Spleen (tissue), 11 donors: ENCODE data around the gene PLCB3. TPM values are rescaled to one million over a fixed set of nuclear protein-coding genes. Genes with fewer than 3 reads are reported as not detected.
A peak's percentile ranks its signal among the peaks of the same experiment; 100 is the strongest.

Experiments
- DNase-seq: peaks from one replicate; pipeline ENCODE4 v3.0.0-alpha.2; 2020
- H3K27ac ChIP-seq, 8 donors: fragments of 200-600 bp; sonication (generic) in 7 of 8; 1 replicate in 4 of 8; 2 replicates in 4 of 8; pipeline versions ENCODE4 v1.5.0 to v1.8.0; 2016 to 2021; ENCODE audit warnings: inconsistent platforms in 4 of 8, mild to moderate bottlenecking in 4 of 8, moderate library complexity in 1 of 8
- H3K27me3 ChIP-seq, 7 donors: fragments of 200-600 bp; sonication (generic) in 6 of 7; replicated peaks in 1 of 7; 1 replicate in 4 of 7; 2 replicates in 3 of 7; pipeline versions ENCODE4 v1.5.0 to v1.8.0; 2016 to 2021; ENCODE audit warnings: inconsistent platforms in 3 of 7, mild to moderate bottlenecking in 1 of 7
- H3K36me3 ChIP-seq, 6 donors: fragments of 200-600 bp; sonication (generic) in 5 of 6; 1 replicate in 4 of 6; 2 replicates in 2 of 6; pipeline versions ENCODE4 v1.5.0 to v1.8.0; 2016 to 2021; ENCODE audit warnings: inconsistent platforms in 2 of 6
- H3K4me1 ChIP-seq, 6 donors: fragments of 200-600 bp; sonication (generic) in 5 of 6; 1 replicate in 3 of 6; 2 replicates in 3 of 6; pipeline versions ENCODE4 v1.5.0 to v1.8.0; 2016 to 2021; ENCODE audit warnings: inconsistent platforms in 3 of 6
- H3K4me3 ChIP-seq, 8 donors: fragments of 200-600 bp; sonication (generic) in 7 of 8; 1 replicate in 4 of 8; 2 replicates in 4 of 8; pipeline versions ENCODE4 v1.5.0 to v1.8.0; 2016 to 2021; ENCODE audit warnings: inconsistent platforms in 4 of 8, mild to moderate bottlenecking in 4 of 8, moderate library complexity in 2 of 8
- H3K9me3 ChIP-seq, 8 donors: fragments of 200-600 bp; sonication (generic) in 7 of 8; 1 replicate in 4 of 8; 2 replicates in 4 of 8; pipeline versions ENCODE4 v1.5.0 to v1.8.0; 2016 to 2021; ENCODE audit warnings: inconsistent platforms in 4 of 8
- POLR2A ChIP-seq, 3 donors: fragments of 450-650 bp; IDR thresholded peaks; one replicate each; pipeline ENCODE4 v1.5.1; 2017; ENCODE audit warnings: antibody characterized with exemption in 3 of 3, mild to moderate bottlenecking in 1 of 3
- POLR2AphosphoS5 ChIP-seq, 3 donors: sonication (generic); formaldehyde crosslinking; IDR thresholded peaks; one replicate each; pipeline ENCODE4 v1.5.1; 2017; ENCODE audit warnings: antibody characterized with exemption in 3 of 3
- WGBS, 5 donors: extraction: QIAGEN DNeasy Blood & Tissue Kit in 3 of 5; methylation state at CpG; one replicate each; pipeline versions ENCODE4 v1.1.5 to v1.1.7; 2013 to 2018; 5-methylcytosine and 5-hydroxymethylcytosine counted together
- intact Hi-C: fragments of 100-400 bp; cut with DNase I; formaldehyde crosslinking; loops from one replicate; pipeline ENCODE4 v1.15.0; 2023; ENCODE audit warnings: low total_unique reads
- polyA plus RNA-seq, 3 donors: library from polyadenylated mRNA; stranded (reverse); fragments of 200-250 nt; gene quantifications; one replicate each; pipeline ENCODE4 v1.2.1, GENCODE V29; 2013
- total RNA-seq, 7 donors: library from RNA; depleted of rRNA in 3 of 7; stranded (reverse); fragments of >200 nt in 3 of 7; fragmentation: NEBNext Ultra II Directional in 4 of 7; extraction: Animal tissue kit (Norgen Biotek cat#: 25700) in 4 of 7; gene quantifications; one replicate each; pipeline versions ENCODE4 v1.1.0 to v1.2.1, GENCODE V29; 2016 to 2021
- TF ChIP-seq, protein P1 (sequence below), 11 experiments: fragments of 200-600 bp in 7 of 11; fragments of 450-650 bp in 4 of 11; sonication (generic) in 4 of 11; IDR thresholded peaks in 8 of 11; conservative IDR thresholded peaks in 3 of 11; 1 replicate in 7 of 11; 2 replicates in 4 of 11; pipeline versions ENCODE4 v1.4.0 to v1.8.0; 2016 to 2021; ENCODE audit warnings: antibody characterized with exemption in 11 of 11, inconsistent platforms in 4 of 11, mild to moderate bottlenecking in 1 of 11
- donor health status: healthy with polysubstance abuse.
- donor health status: DM: no; HTN: no; CAD: no; lungs with moderate emphysema.
- donor health status: DM: no; HTN: no; CAD: no.
- donor health status: Bipolar disorder and iron deficiency.
- donor health status: healthy.
- donor health status: DM: no; HTN: no; CAD: no.
- donor health status: DM: yes; HTN: yes; CAD: no.

The PLCB3 gene
- total and polyA plus RNA-seq, 10 donors = 3.8 to 28.3 (median 21.1) TPM

DNA sequence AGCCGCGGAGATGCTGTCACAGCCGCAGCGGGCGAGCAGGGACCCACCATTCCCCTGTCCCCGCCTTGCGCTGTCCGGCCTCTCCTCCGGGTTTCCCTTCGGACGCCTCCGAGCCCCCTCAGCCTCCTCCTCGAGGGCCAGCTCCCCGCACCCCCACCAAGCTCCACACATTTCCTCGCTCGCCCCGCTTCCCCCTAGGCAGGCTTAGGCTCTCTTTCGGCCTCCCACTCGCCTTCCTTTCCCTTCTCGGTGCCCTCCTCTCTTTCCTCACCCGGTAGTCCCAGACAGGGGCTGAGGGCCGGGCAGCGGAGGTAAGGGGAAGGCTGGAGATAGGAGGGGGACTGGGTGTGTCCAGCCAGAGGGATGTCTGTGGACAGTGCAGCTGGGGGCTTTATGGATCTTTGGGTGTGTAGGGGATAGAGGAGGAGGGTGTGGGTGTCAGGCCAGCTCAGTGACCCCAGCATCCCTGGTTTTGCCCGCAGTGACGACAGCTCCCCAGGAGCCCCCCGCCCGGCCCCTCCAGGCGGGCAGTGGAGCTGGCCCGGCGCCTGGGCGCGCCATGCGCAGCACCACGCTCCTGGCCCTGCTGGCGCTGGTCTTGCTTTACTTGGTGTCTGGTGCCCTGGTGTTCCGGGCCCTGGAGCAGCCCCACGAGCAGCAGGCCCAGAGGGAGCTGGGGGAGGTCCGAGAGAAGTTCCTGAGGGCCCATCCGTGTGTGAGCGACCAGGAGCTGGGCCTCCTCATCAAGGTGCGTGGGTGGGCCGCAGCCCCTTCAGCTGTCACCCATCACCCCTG, 41.3 kb downstream of the PLCB3 start:
- H3K27me3 ChIP-seq = peaks cover 12 to 79% (median 69%) of the 10 kb centered on the region in 7 donors
- no peaks in the 10 kb centered on the region for H3K9me3 ChIP-seq
- no peak for DNase-seq
- peaks cover 6 to 34% (median 19%) of the 10 kb centered on the region in 6 donors for H3K4me1 ChIP-seq
- 25 to 41% (median 33%) methylated on average over 22 to 42 of the region's 42 CpGs for WGBS, 5 donors
- H3K4me3 ChIP-seq = peak overlapping the region; percentile 8 to 69 (median 36)
- intact Hi-C loops = no loop called here
- peaks cover 0 to 18% (median 0%) of the 10 kb centered on the region in 6 donors for H3K36me3 ChIP-seq
- no peak for TF ChIP-seq POLR2A (IDR thresholded peaks at IDR 0.05)
- TF ChIP-seq, protein P1, sequence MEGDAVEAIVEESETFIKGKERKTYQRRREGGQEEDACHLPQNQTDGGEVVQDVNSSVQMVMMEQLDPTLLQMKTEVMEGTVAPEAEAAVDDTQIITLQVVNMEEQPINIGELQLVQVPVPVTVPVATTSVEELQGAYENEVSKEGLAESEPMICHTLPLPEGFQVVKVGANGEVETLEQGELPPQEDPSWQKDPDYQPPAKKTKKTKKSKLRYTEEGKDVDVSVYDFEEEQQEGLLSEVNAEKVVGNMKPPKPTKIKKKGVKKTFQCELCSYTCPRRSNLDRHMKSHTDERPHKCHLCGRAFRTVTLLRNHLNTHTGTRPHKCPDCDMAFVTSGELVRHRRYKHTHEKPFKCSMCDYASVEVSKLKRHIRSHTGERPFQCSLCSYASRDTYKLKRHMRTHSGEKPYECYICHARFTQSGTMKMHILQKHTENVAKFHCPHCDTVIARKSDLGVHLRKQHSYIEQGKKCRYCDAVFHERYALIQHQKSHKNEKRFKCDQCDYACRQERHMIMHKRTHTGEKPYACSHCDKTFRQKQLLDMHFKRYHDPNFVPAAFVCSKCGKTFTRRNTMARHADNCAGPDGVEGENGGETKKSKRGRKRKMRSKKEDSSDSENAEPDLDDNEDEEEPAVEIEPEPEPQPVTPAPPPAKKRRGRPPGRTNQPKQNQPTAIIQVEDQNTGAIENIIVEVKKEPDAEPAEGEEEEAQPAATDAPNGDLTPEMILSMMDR (IDR thresholded peaks at IDR 0.05 in 8 of 11, conservative IDR thresholded peaks at IDR 0.05 in 3 of 11) = no peak
- TF ChIP-seq POLR2AphosphoS5 (IDR thresholded peaks at IDR 0.05) = no peak
- no peak overlapping the region for H3K27ac ChIP-seq

DNA sequence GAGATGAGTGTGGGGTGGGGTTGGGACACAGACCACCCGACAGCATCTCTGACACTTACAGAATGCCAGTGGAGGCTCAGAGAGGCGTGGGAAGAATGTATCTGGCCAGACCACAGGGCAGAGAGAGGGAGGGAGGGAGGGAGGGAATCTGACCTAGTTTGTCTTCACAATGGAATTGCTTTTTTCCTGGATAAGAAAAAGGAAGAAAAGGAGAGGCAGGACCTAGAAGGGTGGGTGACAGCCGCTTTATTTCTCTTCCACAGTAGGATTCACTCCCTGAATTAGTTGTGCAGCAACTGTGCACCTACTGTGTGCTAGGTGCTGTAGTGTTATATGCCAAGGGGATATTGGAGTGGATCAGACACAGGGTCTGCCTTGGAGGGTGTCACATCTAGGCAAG, 43.4 kb downstream of the PLCB3 start:
- no peak overlapping the region for H3K27ac ChIP-seq
- no peaks in the 10 kb centered on the region for H3K9me3 ChIP-seq
- H3K4me1 ChIP-seq = peaks cover 13 to 54% (median 27%) of the 10 kb centered on the region in 6 donors
- peaks cover 12 to 100% (median 90%) of the 10 kb centered on the region in 7 donors for H3K27me3 ChIP-seq
- intact Hi-C loops = no loop called here
- H3K4me3 ChIP-seq = no peak overlapping the region
- 55 to 66% (median 57%) methylated on average over 3 of the region's 3 CpGs for WGBS, 5 donors
- peaks cover 0 to under 1% (median 0%) of the 10 kb centered on the region in 6 donors for H3K36me3 ChIP-seq
- DNase-seq = no peak
- TF ChIP-seq POLR2A (IDR thresholded peaks at IDR 0.05) = no peak
- TF ChIP-seq POLR2AphosphoS5 (IDR thresholded peaks at IDR 0.05) = no peak
- TF ChIP-seq, protein P1 (IDR thresholded peaks at IDR 0.05 in 8 of 11, conservative IDR thresholded peaks at IDR 0.05 in 3 of 11) = no peak

DNA sequence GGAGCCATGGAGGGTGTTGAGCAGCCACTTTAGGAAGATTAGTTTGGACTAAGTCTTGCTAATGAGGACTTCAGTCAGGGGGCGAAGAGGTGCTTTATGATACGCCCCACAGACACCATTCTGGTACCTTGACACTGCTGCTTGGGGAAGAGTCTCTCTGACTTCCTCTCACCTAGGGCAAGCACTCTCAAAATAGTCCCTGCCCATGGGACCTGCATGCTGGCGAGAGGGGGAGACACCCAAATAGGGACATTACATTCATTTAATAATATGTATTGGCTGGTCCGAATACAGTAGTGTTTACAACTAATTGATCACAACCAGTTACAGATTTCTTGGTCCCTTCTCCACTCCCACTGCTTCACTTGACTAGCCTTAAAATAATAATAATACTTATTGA, 44.4 kb downstream of the PLCB3 start:
- Histone ChIP-seq H3K4me3 (no peak overlapping the region), H3K9me3 (no peaks in the 10 kb centered on the region), H3K4me1 (peaks cover 23 to 60% (median 37%) of the 10 kb centered on the region in 6 donors), H3K36me3 (no peaks in the 10 kb centered on the region), H3K27ac (no peak overlapping the region), H3K27me3 (peaks cover 15 to 100% (median 94%) of the 10 kb centered on the region in 7 donors)
- TF ChIP-seq, protein P1 (IDR thresholded peaks at IDR 0.05 in 8 of 11, conservative IDR thresholded peaks at IDR 0.05 in 3 of 11) = no peak
- TF ChIP-seq POLR2A (IDR thresholded peaks at IDR 0.05) (no peak), POLR2AphosphoS5 (IDR thresholded peaks at IDR 0.05) (no peak)
- intact Hi-C loops = no loop called here
- no peak for DNase-seq
- 69 to 85% (median 81%) methylated on average over 4 of the region's 4 CpGs for WGBS, 5 donors

DNA sequence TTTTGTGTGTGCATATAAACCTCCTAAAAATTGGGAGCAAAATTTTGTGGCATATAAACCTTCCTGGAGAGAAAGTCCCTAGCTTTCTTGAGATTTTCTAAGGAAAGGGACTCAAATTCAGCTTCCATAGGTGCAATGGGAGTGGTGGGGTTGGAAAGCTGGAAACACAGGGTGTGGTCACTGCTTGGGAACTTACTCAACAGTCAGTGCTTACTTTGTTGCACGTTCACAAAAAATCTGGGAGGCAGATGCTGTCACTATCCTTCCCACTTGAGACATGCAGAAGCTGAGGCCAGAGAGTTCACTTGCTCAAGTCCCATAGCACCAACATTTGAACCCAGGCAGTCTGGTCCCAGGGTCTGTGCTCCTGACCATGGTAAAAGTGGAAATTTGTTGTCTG, 44.9 kb downstream of the PLCB3 start:
- intact Hi-C loops = no loop called here
- Histone ChIP-seq H3K4me3 (no peak overlapping the region), H3K27me3 (peaks cover 15 to 100% (median 91%) of the 10 kb centered on the region in 7 donors), H3K36me3 (no peaks in the 10 kb centered on the region), H3K9me3 (no peaks in the 10 kb centered on the region), H3K27ac (no peak overlapping the region), H3K4me1 (peaks cover 28 to 60% (median 39%) of the 10 kb centered on the region in 6 donors)
- DNase-seq = no peak
- no peak for TF ChIP-seq POLR2AphosphoS5 (IDR thresholded peaks at IDR 0.05)
- TF ChIP-seq, protein P1 (IDR thresholded peaks at IDR 0.05 in 8 of 11, conservative IDR thresholded peaks at IDR 0.05 in 3 of 11) = no peak
- no peak for TF ChIP-seq POLR2A (IDR thresholded peaks at IDR 0.05)
- WGBS, 5 donors = 26 to 61% (median 42%) methylated on average over 1 of the region's 1 CpG
